K562 (cell line): ENCODE results near the gene ZDHHC24. TPM values are rescaled to one million over a fixed set of nuclear protein-coding genes. Genes with fewer than 3 reads are reported as not detected.

Source experiments
- DNMT1 ChIP-seq: fragments of 450-650 bp; IDR thresholded peaks from 2 replicates; pipeline ENCODE4 v1.6.1; 2016; ENCODE audit warnings: antibody characterized with exemption, mild to moderate bottlenecking
- EP300 ChIP-seq: IDR thresholded peaks from 2 replicates; pipeline ENCODE4 v1.6.1; 2012; ENCODE audit warnings: low read length, improper control_type of control experiment
- GATAD2A ChIP-seq: fragments of 450-650 bp; IDR thresholded peaks from 2 replicates; pipeline ENCODE4 v1.6.1; 2017
- HMGN3 ChIP-seq: IDR thresholded peaks from 2 replicates; pipeline ENCODE4 v1.6.1; 2011; ENCODE audit warnings: borderline replicate concordance, low read depth, mild to moderate bottlenecking, mixed read lengths, low read length; ENCODE audit not compliant: insufficient read length; ENCODE audit errors: extremely low read depth
- KLF16 ChIP-seq: IDR thresholded peaks from 2 replicates; pipeline ENCODE4 v1.6.1; 2016; ENCODE audit warnings: antibody characterized with exemption
- ZNF239 ChIP-seq: fragments of 250-450 bp; sonication (Bioruptor Pico); IDR thresholded peaks from 2 replicates; pipeline ENCODE4 v1.4.0; 2020; ENCODE audit warnings: mild to moderate bottlenecking
- ZNF586 ChIP-seq: fragments of 450-650 bp; formaldehyde crosslinking; conservative IDR thresholded peaks from 2 replicates; pipeline ENCODE4 v1.4.0; 2020; ENCODE audit warnings: mild to moderate bottlenecking, moderate library complexity
- polyA plus RNA-seq, 8 experiments: library from polyadenylated mRNA; depleted of rRNA in 4 of 8; stranded (reverse) in 5 of 8; unstranded in 3 of 8; fragments of >200 nt; fragmentation: Nextera tagmentation in 2 of 8; fragmentation: Illumina TruSeq in 1 of 8; extraction: Ambion mirVana in 2 of 8; extraction: Trizol in 1 of 8; gene quantifications; 2 replicates each; pipeline versions ENCODE4 v1.2.1 to v1.2.3, GENCODE V29; 2011 to 2014; ENCODE audit warnings: inconsistent platforms in 1 of 8, missing spikeins in 1 of 8
- total RNA-seq, 7 experiments: library from RNA; depleted of rRNA in 6 of 7; stranded (reverse); fragments of >200 nt in 6 of 7; fragmentation: Illumina TruSeq in 2 of 7; extraction: Trizol in 2 of 7; gene quantifications; 2 replicates each; pipeline versions ENCODE4 v1.2.1 to v1.2.3, GENCODE V29; 2011 to 2021; ENCODE audit warnings: low replicate concordance in 1 of 7
- TF ChIP-seq, protein P1 (sequence below): sonication (generic); formaldehyde crosslinking; IDR thresholded peaks from 2 replicates; pipeline ENCODE4 v1.8.0; 2022; ENCODE audit warnings: missing genetic modification reagents, mild to moderate bottlenecking, borderline replicate concordance
- TF ChIP-seq, protein P2 (sequence below): sonication (generic); formaldehyde crosslinking; IDR thresholded peaks from 2 replicates; pipeline ENCODE4 v1.8.1; 2022; ENCODE audit warnings: missing genetic modification reagents
- TF ChIP-seq, protein P3 (sequence below): fragments of 450-650 bp; formaldehyde crosslinking; IDR thresholded peaks from 2 replicates; pipeline ENCODE4 v1.4.0; 2020; ENCODE audit warnings: mild to moderate bottlenecking, moderate library complexity
- TF ChIP-seq, protein P4 (sequence below): fragments of 150-350 bp; IDR thresholded peaks from 2 replicates; pipeline ENCODE4 v1.6.1; 2014; ENCODE audit warnings: low read depth, mild to moderate bottlenecking, low read length, borderline replicate concordance
- TF ChIP-seq, protein P5 (sequence below): sonication (generic); formaldehyde crosslinking; IDR thresholded peaks from 2 replicates; pipeline ENCODE4 v1.8.0; 2022; ENCODE audit warnings: mild to moderate bottlenecking, missing genetic modification reagents
- TF ChIP-seq, protein P6 (sequence below): sonication (generic); formaldehyde crosslinking; IDR thresholded peaks from 2 replicates; pipeline ENCODE4 v1.8.0; 2023; ENCODE audit warnings: mild to moderate bottlenecking, missing genetic modification reagents

ZDHHC24 gene
- total and polyA plus RNA-seq, 9 of the 15 experiments (the other 6 are each of a cell fraction or from before 2014, with no cell fraction given): 0.45 to 11.2 (median 2.7) TPM

DNA sequence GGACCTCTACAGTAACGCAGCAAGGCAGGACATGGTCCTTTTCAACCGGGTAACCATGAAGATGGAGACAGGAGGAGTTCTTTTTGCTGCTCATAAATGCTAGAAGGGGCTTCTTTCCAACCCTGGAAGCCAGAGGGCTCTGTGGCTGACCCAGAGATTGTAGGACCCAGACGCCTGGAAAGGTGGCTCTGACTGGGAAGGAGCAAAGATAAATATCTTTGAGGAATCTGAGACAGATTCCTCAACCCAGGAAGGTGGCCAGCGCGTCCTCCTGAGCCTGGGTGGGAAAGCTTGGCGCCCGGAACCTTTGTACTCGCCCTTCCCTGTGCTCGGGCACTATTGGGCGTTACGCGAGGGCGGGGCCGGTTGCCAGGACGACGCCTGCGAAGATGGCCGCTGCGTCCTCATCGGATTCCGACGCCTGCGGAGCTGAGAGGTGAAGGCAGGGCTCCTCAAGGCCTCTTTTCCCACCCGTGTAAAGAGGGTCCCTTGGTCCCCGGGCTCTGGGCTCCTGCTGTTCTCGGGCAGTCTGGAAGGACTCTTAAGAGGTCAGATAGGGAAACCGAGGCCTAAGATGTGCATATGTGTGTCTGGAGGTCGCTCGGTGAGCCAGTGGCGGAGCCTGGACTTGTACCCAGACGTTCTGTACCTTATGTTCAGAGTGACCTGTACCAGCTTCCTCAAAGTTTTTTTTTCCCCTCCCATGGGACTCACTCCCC is 35.4 kb downstream of the ZDHHC24 start, which contains the start of gene BBS1 (continued):
- TF ChIP-seq, protein P1, sequence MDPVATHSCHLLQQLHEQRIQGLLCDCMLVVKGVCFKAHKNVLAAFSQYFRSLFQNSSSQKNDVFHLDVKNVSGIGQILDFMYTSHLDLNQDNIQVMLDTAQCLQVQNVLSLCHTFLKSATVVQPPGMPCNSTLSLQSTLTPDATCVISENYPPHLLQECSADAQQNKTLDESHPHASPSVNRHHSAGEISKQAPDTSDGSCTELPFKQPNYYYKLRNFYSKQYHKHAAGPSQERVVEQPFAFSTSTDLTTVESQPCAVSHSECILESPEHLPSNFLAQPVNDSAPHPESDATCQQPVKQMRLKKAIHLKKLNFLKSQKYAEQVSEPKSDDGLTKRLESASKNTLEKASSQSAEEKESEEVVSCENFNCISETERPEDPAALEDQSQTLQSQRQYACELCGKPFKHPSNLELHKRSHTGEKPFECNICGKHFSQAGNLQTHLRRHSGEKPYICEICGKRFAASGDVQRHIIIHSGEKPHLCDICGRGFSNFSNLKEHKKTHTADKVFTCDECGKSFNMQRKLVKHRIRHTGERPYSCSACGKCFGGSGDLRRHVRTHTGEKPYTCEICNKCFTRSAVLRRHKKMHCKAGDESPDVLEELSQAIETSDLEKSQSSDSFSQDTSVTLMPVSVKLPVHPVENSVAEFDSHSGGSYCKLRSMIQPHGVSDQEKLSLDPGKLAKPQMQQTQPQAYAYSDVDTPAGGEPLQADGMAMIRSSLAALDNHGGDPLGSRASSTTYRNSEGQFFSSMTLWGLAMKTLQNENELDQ (CRISPR knock-in tag): no peak
- TF ChIP-seq DNMT1: no peak
- no peak for TF ChIP-seq ZNF586 (CRISPR knock-in tag)
- TF ChIP-seq HMGN3: peak; percentile 55
- TF ChIP-seq EP300: no peak
- peak; percentile 32; the same call in 1 of the 2 replicates for TF ChIP-seq ZNF239
- no peak for TF ChIP-seq GATAD2A
- TF ChIP-seq, protein P2, sequence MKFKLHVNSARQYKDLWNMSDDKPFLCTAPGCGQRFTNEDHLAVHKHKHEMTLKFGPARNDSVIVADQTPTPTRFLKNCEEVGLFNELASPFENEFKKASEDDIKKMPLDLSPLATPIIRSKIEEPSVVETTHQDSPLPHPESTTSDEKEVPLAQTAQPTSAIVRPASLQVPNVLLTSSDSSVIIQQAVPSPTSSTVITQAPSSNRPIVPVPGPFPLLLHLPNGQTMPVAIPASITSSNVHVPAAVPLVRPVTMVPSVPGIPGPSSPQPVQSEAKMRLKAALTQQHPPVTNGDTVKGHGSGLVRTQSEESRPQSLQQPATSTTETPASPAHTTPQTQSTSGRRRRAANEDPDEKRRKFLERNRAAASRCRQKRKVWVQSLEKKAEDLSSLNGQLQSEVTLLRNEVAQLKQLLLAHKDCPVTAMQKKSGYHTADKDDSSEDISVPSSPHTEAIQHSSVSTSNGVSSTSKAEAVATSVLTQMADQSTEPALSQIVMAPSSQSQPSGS: no peak
- TF ChIP-seq, protein P3, sequence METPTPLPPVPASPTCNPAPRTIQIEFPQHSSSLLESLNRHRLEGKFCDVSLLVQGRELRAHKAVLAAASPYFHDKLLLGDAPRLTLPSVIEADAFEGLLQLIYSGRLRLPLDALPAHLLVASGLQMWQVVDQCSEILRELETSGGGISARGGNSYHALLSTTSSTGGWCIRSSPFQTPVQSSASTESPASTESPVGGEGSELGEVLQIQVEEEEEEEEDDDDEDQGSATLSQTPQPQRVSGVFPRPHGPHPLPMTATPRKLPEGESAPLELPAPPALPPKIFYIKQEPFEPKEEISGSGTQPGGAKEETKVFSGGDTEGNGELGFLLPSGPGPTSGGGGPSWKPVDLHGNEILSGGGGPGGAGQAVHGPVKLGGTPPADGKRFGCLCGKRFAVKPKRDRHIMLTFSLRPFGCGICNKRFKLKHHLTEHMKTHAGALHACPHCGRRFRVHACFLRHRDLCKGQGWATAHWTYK (CRISPR knock-in tag): 0 out of 2 replicates have a peak, but pooled peaks have one; percentile 47
- TF ChIP-seq, protein P4, sequence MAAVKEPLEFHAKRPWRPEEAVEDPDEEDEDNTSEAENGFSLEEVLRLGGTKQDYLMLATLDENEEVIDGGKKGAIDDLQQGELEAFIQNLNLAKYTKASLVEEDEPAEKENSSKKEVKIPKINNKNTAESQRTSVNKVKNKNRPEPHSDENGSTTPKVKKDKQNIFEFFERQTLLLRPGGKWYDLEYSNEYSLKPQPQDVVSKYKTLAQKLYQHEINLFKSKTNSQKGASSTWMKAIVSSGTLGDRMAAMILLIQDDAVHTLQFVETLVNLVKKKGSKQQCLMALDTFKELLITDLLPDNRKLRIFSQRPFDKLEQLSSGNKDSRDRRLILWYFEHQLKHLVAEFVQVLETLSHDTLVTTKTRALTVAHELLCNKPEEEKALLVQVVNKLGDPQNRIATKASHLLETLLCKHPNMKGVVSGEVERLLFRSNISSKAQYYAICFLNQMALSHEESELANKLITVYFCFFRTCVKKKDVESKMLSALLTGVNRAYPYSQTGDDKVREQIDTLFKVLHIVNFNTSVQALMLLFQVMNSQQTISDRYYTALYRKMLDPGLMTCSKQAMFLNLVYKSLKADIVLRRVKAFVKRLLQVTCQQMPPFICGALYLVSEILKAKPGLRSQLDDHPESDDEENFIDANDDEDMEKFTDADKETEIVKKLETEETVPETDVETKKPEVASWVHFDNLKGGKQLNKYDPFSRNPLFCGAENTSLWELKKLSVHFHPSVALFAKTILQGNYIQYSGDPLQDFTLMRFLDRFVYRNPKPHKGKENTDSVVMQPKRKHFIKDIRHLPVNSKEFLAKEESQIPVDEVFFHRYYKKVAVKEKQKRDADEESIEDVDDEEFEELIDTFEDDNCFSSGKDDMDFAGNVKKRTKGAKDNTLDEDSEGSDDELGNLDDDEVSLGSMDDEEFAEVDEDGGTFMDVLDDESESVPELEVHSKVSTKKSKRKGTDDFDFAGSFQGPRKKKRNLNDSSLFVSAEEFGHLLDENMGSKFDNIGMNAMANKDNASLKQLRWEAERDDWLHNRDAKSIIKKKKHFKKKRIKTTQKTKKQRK: no peak
- TF ChIP-seq, protein P5, sequence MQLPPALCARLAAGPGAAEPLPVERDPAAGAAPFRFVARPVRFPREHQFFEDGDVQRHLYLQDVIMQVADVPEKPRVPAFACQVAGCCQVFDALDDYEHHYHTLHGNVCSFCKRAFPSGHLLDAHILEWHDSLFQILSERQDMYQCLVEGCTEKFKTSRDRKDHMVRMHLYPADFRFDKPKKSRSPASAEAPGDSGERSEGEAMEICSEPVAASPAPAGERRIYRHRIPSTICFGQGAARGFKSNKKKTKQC (CRISPR knock-in tag): 0 out of 2 replicates have a peak, but pooled peaks have one; percentile 67
- TF ChIP-seq KLF16: no peak
- TF ChIP-seq, protein P6, sequence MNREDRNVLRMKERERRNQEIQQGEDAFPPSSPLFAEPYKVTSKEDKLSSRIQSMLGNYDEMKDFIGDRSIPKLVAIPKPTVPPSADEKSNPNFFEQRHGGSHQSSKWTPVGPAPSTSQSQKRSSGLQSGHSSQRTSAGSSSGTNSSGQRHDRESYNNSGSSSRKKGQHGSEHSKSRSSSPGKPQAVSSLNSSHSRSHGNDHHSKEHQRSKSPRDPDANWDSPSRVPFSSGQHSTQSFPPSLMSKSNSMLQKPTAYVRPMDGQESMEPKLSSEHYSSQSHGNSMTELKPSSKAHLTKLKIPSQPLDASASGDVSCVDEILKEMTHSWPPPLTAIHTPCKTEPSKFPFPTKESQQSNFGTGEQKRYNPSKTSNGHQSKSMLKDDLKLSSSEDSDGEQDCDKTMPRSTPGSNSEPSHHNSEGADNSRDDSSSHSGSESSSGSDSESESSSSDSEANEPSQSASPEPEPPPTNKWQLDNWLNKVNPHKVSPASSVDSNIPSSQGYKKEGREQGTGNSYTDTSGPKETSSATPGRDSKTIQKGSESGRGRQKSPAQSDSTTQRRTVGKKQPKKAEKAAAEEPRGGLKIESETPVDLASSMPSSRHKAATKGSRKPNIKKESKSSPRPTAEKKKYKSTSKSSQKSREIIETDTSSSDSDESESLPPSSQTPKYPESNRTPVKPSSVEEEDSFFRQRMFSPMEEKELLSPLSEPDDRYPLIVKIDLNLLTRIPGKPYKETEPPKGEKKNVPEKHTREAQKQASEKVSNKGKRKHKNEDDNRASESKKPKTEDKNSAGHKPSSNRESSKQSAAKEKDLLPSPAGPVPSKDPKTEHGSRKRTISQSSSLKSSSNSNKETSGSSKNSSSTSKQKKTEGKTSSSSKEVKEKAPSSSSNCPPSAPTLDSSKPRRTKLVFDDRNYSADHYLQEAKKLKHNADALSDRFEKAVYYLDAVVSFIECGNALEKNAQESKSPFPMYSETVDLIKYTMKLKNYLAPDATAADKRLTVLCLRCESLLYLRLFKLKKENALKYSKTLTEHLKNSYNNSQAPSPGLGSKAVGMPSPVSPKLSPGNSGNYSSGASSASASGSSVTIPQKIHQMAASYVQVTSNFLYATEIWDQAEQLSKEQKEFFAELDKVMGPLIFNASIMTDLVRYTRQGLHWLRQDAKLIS (CRISPR knock-in tag): no peak
